Mesenchymal stem cell (in vitro differentiated cells and primary cell): ENCODE data around the gene TNFRSF6B.

Experiments
- DNase-seq: peaks from one replicate; pipeline ENCODE4 v3.0.0-alpha.2; 2013
- H2AFZ ChIP-seq: one replicate; pipeline ENCODE4 v1.6.1; 2013; ENCODE audit warnings: low read depth, mild to moderate bottlenecking, control low read depth, inconsistent platforms, low read length, moderate library complexity
- H2AK5ac ChIP-seq: 2 replicates; pipeline ENCODE4 v1.6.1; 2013; ENCODE audit warnings: low read length, moderate library complexity, mild to moderate bottlenecking, inconsistent platforms; ENCODE audit not compliant: severe bottlenecking
- H2BK120ac ChIP-seq: one replicate; pipeline ENCODE4 v1.6.1; 2013; ENCODE audit warnings: low read depth, mild to moderate bottlenecking, inconsistent platforms, low read length, moderate library complexity
- H2BK12ac ChIP-seq, 2 experiments: one replicate each; pipeline ENCODE4 v1.6.1; 2013; ENCODE audit warnings: inconsistent platforms in 2 of 2, low read length in 2 of 2, mild to moderate bottlenecking in 2 of 2, moderate library complexity in 2 of 2, control low read depth in 1 of 2
- H2BK15ac ChIP-seq: one replicate; pipeline ENCODE4 v1.6.1; 2013; ENCODE audit warnings: mild to moderate bottlenecking, low read depth, inconsistent platforms; ENCODE audit not compliant: poor library complexity, severe bottlenecking
- H2BK5ac ChIP-seq: 2 replicates; pipeline ENCODE4 v1.6.1; 2013; ENCODE audit warnings: low read depth, mild to moderate bottlenecking, low read length, control low read depth, inconsistent platforms; ENCODE audit not compliant: poor library complexity, severe bottlenecking
- H3K14ac ChIP-seq, 2 experiments: one replicate each; pipeline ENCODE4 v1.6.1; 2013; ENCODE audit warnings: inconsistent platforms in 2 of 2, low read length in 2 of 2, control low read depth in 1 of 2, mild to moderate bottlenecking in 1 of 2, moderate library complexity in 1 of 2
- H3K18ac ChIP-seq, 2 experiments: one replicate each; pipeline ENCODE4 v1.6.1; 2013; ENCODE audit warnings: inconsistent platforms in 2 of 2, low read length in 2 of 2, control low read depth in 1 of 2, low read depth in 1 of 2, mild to moderate bottlenecking in 1 of 2
- H3K23ac ChIP-seq, 2 experiments: one replicate each; pipeline ENCODE4 v1.6.1; 2013; ENCODE audit warnings: inconsistent platforms in 2 of 2, low read length in 2 of 2, mild to moderate bottlenecking in 2 of 2, moderate library complexity in 2 of 2, control low read depth in 1 of 2
- H3K27ac ChIP-seq: 2 replicates; pipeline ENCODE4 v1.5.1; 2013; ENCODE audit warnings: mild to moderate bottlenecking, moderate library complexity, low read length, control low read depth, inconsistent platforms; ENCODE audit not compliant: poor library complexity, severe bottlenecking
- H3K27me3 ChIP-seq, 2 experiments: 2 replicates each; pipeline versions ENCODE4 v1.6.1 to v1.7.0; 2013; ENCODE audit warnings: low read length in 2 of 2, mild to moderate bottlenecking in 2 of 2, moderate library complexity in 2 of 2, control low read depth in 1 of 2, inconsistent platforms in 1 of 2; ENCODE audit not compliant: control insufficient read depth in 1 of 2, insufficient read depth in 1 of 2
- H3K36me3 ChIP-seq, 2 experiments: 2 replicates each; pipeline versions ENCODE4 v1.6.1 to v1.7.0; 2013; ENCODE audit warnings: low read length in 2 of 2, control low read depth in 1 of 2, inconsistent platforms in 1 of 2, low read depth in 1 of 2, mild to moderate bottlenecking in 1 of 2; ENCODE audit not compliant: insufficient read depth in 2 of 2, control insufficient read depth in 1 of 2
- H3K4ac ChIP-seq, 2 experiments: one replicate each; pipeline ENCODE4 v1.6.1; 2013; ENCODE audit warnings: inconsistent platforms in 2 of 2, low read length in 2 of 2, mild to moderate bottlenecking in 2 of 2, moderate library complexity in 2 of 2, control low read depth in 1 of 2, low read depth in 1 of 2
- H3K4me1 ChIP-seq: 2 replicates; pipeline ENCODE4 v1.6.1; 2013; ENCODE audit warnings: low read depth, low read length, control low read depth; ENCODE audit not compliant: control insufficient read depth, insufficient read depth
- H3K4me2 ChIP-seq: 2 replicates; pipeline ENCODE4 v1.6.1; 2013; ENCODE audit warnings: low read length, mild to moderate bottlenecking, inconsistent platforms; ENCODE audit not compliant: poor library complexity, severe bottlenecking
- H3K4me3 ChIP-seq, 2 experiments: 2 replicates each; pipeline versions ENCODE4 v1.5.1 to v1.7.0; 2013; ENCODE audit warnings: low read length in 2 of 2, mild to moderate bottlenecking in 2 of 2, control low read depth in 1 of 2, low read depth in 1 of 2; ENCODE audit not compliant: insufficient read depth in 1 of 2
- H3K79me1 ChIP-seq: replicated peaks from 2 replicates; pipeline ENCODE4 v1.6.1; 2013; ENCODE audit warnings: mild to moderate bottlenecking, control low read depth, low read length, inconsistent platforms; ENCODE audit not compliant: poor library complexity, severe bottlenecking
- H3K9ac ChIP-seq: 2 replicates; pipeline ENCODE4 v1.7.0; 2013; ENCODE audit warnings: mild to moderate bottlenecking, low read length, moderate library complexity
- H3K9me3 ChIP-seq: 2 replicates; pipeline ENCODE4 v1.7.0; 2013; ENCODE audit warnings: mild to moderate bottlenecking, low read length; ENCODE audit not compliant: control insufficient read depth
- H4K8ac ChIP-seq: one replicate; pipeline ENCODE4 v1.6.1; 2013; ENCODE audit warnings: inconsistent platforms, mild to moderate bottlenecking, low read length, moderate library complexity
- H4K91ac ChIP-seq: one replicate; pipeline ENCODE4 v1.6.1; 2013; ENCODE audit warnings: mild to moderate bottlenecking, low read length, inconsistent platforms
- WGBS: methylation state at CpG from one replicate; pipeline ENCODE4 v1.1.7; 2013; ENCODE audit warnings: mixed read lengths; 5-methylcytosine and 5-hydroxymethylcytosine counted together

TNFRSF6B gene

GRCh38 chr20:63744574-63745423 lies 48.3 kb downstream of the TNFRSF6B start:
- no peak overlapping the region for H2BK120ac ChIP-seq
- H4K91ac ChIP-seq, result no peak overlapping the region
- no peak overlapping the region for H3K18ac ChIP-seq
- peaks cover 21 to 58% of the 10 kb centered on the region in 2 experiments for H3K36me3 ChIP-seq
- no peak overlapping the region for H2BK15ac ChIP-seq
- WGBS, result 91% methylated on average over 25 of the region's 25 CpGs
- H3K9ac ChIP-seq, result no peak overlapping the region
- no peak overlapping the region for H2AFZ ChIP-seq
- no peak overlapping the region for H3K14ac ChIP-seq
- H3K4me2 ChIP-seq, result no peak overlapping the region
- H3K23ac ChIP-seq, result no peak overlapping the region
- no peak overlapping the region for H4K8ac ChIP-seq
- H2BK5ac ChIP-seq, result no peak overlapping the region
- H2BK12ac ChIP-seq, result no peak overlapping the region
- H3K4ac ChIP-seq, result no peak overlapping the region
- H2AK5ac ChIP-seq, result no peak overlapping the region
- H3K4me1 ChIP-seq, result peaks cover 17% of the 10 kb centered on the region
- H3K27me3 ChIP-seq, result no peaks in the 10 kb centered on the region
- no peak overlapping the region for H3K27ac ChIP-seq
- no peak overlapping the region for H3K4me3 ChIP-seq
- DNase-seq, result no peak
- peaks cover 10% of the 10 kb centered on the region for H3K79me1 ChIP-seq
- H3K9me3 ChIP-seq, result no peaks in the 10 kb centered on the region

GRCh38 chr20:63745424-63745805 lies 49.0 kb downstream of the TNFRSF6B start:
- Histone ChIP-seq H3K14ac (no peak overlapping the region), H3K36me3 (peaks cover 21 to 62% of the 10 kb centered on the region in 2 experiments), H2BK5ac (no peak overlapping the region), H3K9me3 (no peaks in the 10 kb centered on the region), H2BK12ac (no peak overlapping the region), H2AFZ (no peak overlapping the region), H2BK15ac (no peak overlapping the region), H3K4me2 (no peak overlapping the region), H4K91ac (no peak overlapping the region), H2BK120ac (no peak overlapping the region), H3K4ac (no peak overlapping the region), H3K23ac (no peak overlapping the region), H3K4me1 (peaks cover 17% of the 10 kb centered on the region), H3K27me3 (no peaks in the 10 kb centered on the region), H3K4me3 (no peak overlapping the region), H3K79me1 (peaks cover 10% of the 10 kb centered on the region), H3K18ac (no peak overlapping the region), H3K27ac (no peak overlapping the region), H2AK5ac (no peak overlapping the region), H4K8ac (no peak overlapping the region), H3K9ac (no peak overlapping the region)
- DNase-seq, result no peak
- WGBS, result 87% methylated on average over 15 of the region's 15 CpGs

- H2BK15ac ChIP-seq, result no peak overlapping the region
- H3K27ac ChIP-seq, result no peak overlapping the region
- H3K4ac ChIP-seq, result no peak overlapping the region
- no peak overlapping the region for H4K8ac ChIP-seq
- no peak overlapping the region for H3K14ac ChIP-seq
- H2BK12ac ChIP-seq, result no peak overlapping the region
- no peak overlapping the region for H2BK5ac ChIP-seq
- peaks cover 21 to 64% of the 10 kb centered on the region in 2 experiments for H3K36me3 ChIP-seq
- H3K9ac ChIP-seq, result no peak overlapping the region
- no peak for DNase-seq
- H3K4me1 ChIP-seq, result peaks cover 15% of the 10 kb centered on the region
- no peak overlapping the region for H3K18ac ChIP-seq
- no peak overlapping the region for H4K91ac ChIP-seq
- H3K9me3 ChIP-seq, result no peaks in the 10 kb centered on the region
- no peak overlapping the region for H3K23ac ChIP-seq
- H3K4me3 ChIP-seq, result no peak overlapping the region
- no peak overlapping the region for H2AK5ac ChIP-seq
- no peak overlapping the region for H2AFZ ChIP-seq
- 95% methylated on average over 26 of the region's 26 CpGs for WGBS
- H3K79me1 ChIP-seq, result peaks cover 10% of the 10 kb centered on the region
- no peaks in the 10 kb centered on the region for H3K27me3 ChIP-seq
- H3K4me2 ChIP-seq, result no peak overlapping the region
- no peak overlapping the region for H2BK120ac ChIP-seq
Measured at GRCh38 chr20:63745961-63746731, 49.7 kb downstream of the TNFRSF6B start.

- 93% methylated on average over 43 of the region's 47 CpGs for WGBS
- H3K4me2 ChIP-seq, result no peak overlapping the region
Measured at GRCh38 chr20:63746751-63747315, 50.4 kb downstream of the TNFRSF6B start.

More at GRCh38 chr20:63746751-63747315, 50.4 kb downstream of the TNFRSF6B start:
- H3K18ac ChIP-seq, result no peak overlapping the region
- H3K14ac ChIP-seq, result no peak overlapping the region
- H3K79me1 ChIP-seq, result peaks cover 6% of the 10 kb centered on the region
- H4K8ac ChIP-seq, result no peak overlapping the region
- peaks cover 8% of the 10 kb centered on the region for H3K4me1 ChIP-seq
- no peak overlapping the region for H3K23ac ChIP-seq
- H3K36me3 ChIP-seq, result peaks cover 17 to 62% of the 10 kb centered on the region in 2 experiments
- H2BK12ac ChIP-seq, result no peak overlapping the region
- no peak overlapping the region for H4K91ac ChIP-seq
- H3K27ac ChIP-seq, result no peak overlapping the region
- H2AFZ ChIP-seq, result no peak overlapping the region
- H3K4me3 ChIP-seq, result no peak overlapping the region
- H3K27me3 ChIP-seq, result no peaks in the 10 kb centered on the region
- no peak for DNase-seq
- no peak overlapping the region for H3K4ac ChIP-seq
- H2BK15ac ChIP-seq, result no peak overlapping the region
- H2AK5ac ChIP-seq, result no peak overlapping the region
- H2BK120ac ChIP-seq, result no peak overlapping the region
- no peak overlapping the region for H2BK5ac ChIP-seq
- no peaks in the 10 kb centered on the region for H3K9me3 ChIP-seq
- no peak overlapping the region for H3K9ac ChIP-seq
